Epithelial cell of proximal tubule (primary cell): ENCODE results near the gene HOXC9. TPM values are rescaled to one million over a fixed set of nuclear protein-coding genes. Genes with fewer than 3 reads are reported as not detected.

Experiments used
- DNase-seq: peaks from one replicate; pipeline ENCODE4 v3.0.0-alpha.2; 2011; ENCODE audit warnings: low read depth
- H3K4me3 ChIP-seq: 2 replicates; pipeline ENCODE4 v1.5.1; 2011; ENCODE audit warnings: low read depth, mild to moderate bottlenecking, low read length
- total RNA-seq: library from RNA; depleted of rRNA; stranded (reverse); fragments of >200 nt; gene quantifications from 2 replicates; pipeline ENCODE4 v1.2.3, GENCODE V29; 2015
- TF ChIP-seq, protein P1 (sequence below): conservative IDR thresholded peaks from 2 replicates; pipeline ENCODE4 v1.5.1; 2012; ENCODE audit warnings: low read depth, mild to moderate bottlenecking, low read length

HOXC9 gene
- total RNA-seq, 1 donor from 2014 or later: 11.0 TPM

GRCh38 chr12:54033106-54033979 is 33.4 kb downstream of the HOXC9 start:
- peak overlapping the region; percentile 43 for H3K4me3 ChIP-seq
- no peak for DNase-seq
- TF ChIP-seq, protein P1, sequence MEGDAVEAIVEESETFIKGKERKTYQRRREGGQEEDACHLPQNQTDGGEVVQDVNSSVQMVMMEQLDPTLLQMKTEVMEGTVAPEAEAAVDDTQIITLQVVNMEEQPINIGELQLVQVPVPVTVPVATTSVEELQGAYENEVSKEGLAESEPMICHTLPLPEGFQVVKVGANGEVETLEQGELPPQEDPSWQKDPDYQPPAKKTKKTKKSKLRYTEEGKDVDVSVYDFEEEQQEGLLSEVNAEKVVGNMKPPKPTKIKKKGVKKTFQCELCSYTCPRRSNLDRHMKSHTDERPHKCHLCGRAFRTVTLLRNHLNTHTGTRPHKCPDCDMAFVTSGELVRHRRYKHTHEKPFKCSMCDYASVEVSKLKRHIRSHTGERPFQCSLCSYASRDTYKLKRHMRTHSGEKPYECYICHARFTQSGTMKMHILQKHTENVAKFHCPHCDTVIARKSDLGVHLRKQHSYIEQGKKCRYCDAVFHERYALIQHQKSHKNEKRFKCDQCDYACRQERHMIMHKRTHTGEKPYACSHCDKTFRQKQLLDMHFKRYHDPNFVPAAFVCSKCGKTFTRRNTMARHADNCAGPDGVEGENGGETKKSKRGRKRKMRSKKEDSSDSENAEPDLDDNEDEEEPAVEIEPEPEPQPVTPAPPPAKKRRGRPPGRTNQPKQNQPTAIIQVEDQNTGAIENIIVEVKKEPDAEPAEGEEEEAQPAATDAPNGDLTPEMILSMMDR: no peak

GRCh38 chr12:54033980-54034784 is 34.2 kb downstream of the HOXC9 start:
- no peak for DNase-seq
- TF ChIP-seq, protein P1: no peak
- peak overlapping the region; percentile 43 for H3K4me3 ChIP-seq

- no peak for DNase-seq
- H3K4me3 ChIP-seq: no peak overlapping the region
- TF ChIP-seq, protein P1: no peak
Observed at GRCh38 chr12:54034785-54035310, 34.9 kb downstream of the HOXC9 start.

GRCh38 chr12:54035568-54036264 is 35.8 kb downstream of the HOXC9 start:
- H3K4me3 ChIP-seq: no peak overlapping the region
- TF ChIP-seq, protein P1: no peak
- DNase-seq: no peak

- DNase-seq: no peak
- H3K4me3 ChIP-seq: peak overlapping the region; percentile 33
- TF ChIP-seq, protein P1: peak; percentile 52
Observed at GRCh38 chr12:54036620-54037359, 36.8 kb downstream of the HOXC9 start.
